ENCODE results near the gene C1orf74. TPM values are rescaled to one million over a fixed set of nuclear protein-coding genes. Genes with fewer than 3 reads are reported as not detected.

The C1orf74 gene
- polyA plus RNA-seq, 6 donors from 2014 or later, result 0.45 to 1.9 (median 0.66) TPM

- peak overlapping the region in 1 of 8 donors; percentile 22 for H3K4me3 Mint-ChIP-seq
- H3K4me1 Mint-ChIP-seq, result peaks cover 0 to 14% (median 13%) of the 10 kb centered on the region in 3 donors
- H3K27ac Mint-ChIP-seq, result no peak overlapping the region
- ATAC-seq (ENCODE audit: low read depth in 2 of 2) (no peak), DNase-seq (no peak)
- H3K9me3 Mint-ChIP-seq, result no peaks in the 10 kb centered on the region
- H3K27me3 Mint-ChIP-seq, result no peaks in the 10 kb centered on the region
- H3K36me3 Mint-ChIP-seq, result peaks cover 30 to 35% of the 10 kb centered on the region in 2 donors
Measured at GRCh38 chr1:209777587-209777986, 6.8 kb downstream of the C1orf74 start.

GRCh38 chr1:209775678-209776077, 8.7 kb downstream of the C1orf74 start:
- Mint-ChIP-seq H3K4me3 (peak overlapping the region in 7 of 8 donors; percentile 13 to 85 (median 68)), H3K4me1 (peaks cover 0 to 11% (median 8%) of the 10 kb centered on the region in 3 donors), H3K36me3 (peaks cover 24 to 31% of the 10 kb centered on the region in 2 donors), H3K27ac (peak overlapping the region in 3 of 6 donors; percentile 24 to 95 (median 44)), H3K27me3 (no peaks in the 10 kb centered on the region), H3K9me3 (no peaks in the 10 kb centered on the region)
- no peak for DNase-seq
- peak in 1 of 2 donors; percentile 30 for ATAC-seq (ENCODE audit: low read depth in 2 of 2)

- H3K27ac Mint-ChIP-seq, result peak overlapping the region in 5 of 6 donors; percentile 49 to 91 (median 79)
- peak; percentile 80 to 88 for ATAC-seq (ENCODE audit: low read depth in 2 of 2)
- H3K36me3 Mint-ChIP-seq, result peaks cover 19 to 28% of the 10 kb centered on the region in 2 donors
- H3K4me1 Mint-ChIP-seq, result peaks cover 0 to 11% (median 10%) of the 10 kb centered on the region in 3 donors
- no peaks in the 10 kb centered on the region for H3K9me3 Mint-ChIP-seq
- H3K27me3 Mint-ChIP-seq, result no peaks in the 10 kb centered on the region
- peak; percentile 25 for DNase-seq
- H3K4me3 Mint-ChIP-seq, result peak overlapping the region in 7 of 8 donors; percentile 66 to 85 (median 75)
Measured at GRCh38 chr1:209774592-209774991, 9.8 kb downstream of the C1orf74 start.

- H3K4me1 Mint-ChIP-seq, result peaks cover 0 to 22% (median 20%) of the 10 kb centered on the region in 3 donors
- ATAC-seq (ENCODE audit: low read depth in 2 of 2) (no peak), DNase-seq (no peak)
- no peaks in the 10 kb centered on the region for H3K9me3 Mint-ChIP-seq
- H3K27me3 Mint-ChIP-seq, result no peaks in the 10 kb centered on the region
- no peak overlapping the region for H3K4me3 Mint-ChIP-seq
- H3K27ac Mint-ChIP-seq, result peak overlapping the region in 1 of 6 donors; percentile 31
- peaks cover 23 to 26% of the 10 kb centered on the region in 2 donors for H3K36me3 Mint-ChIP-seq
Measured at GRCh38 chr1:209772126-209772525, 12.2 kb downstream of the C1orf74 start.

- Mint-ChIP-seq H3K4me3 (no peak overlapping the region), H3K9me3 (no peaks in the 10 kb centered on the region), H3K36me3 (peaks cover 29 to 39% of the 10 kb centered on the region in 2 donors), H3K27me3 (no peaks in the 10 kb centered on the region), H3K27ac (no peak overlapping the region), H3K4me1 (peaks cover 10 to 35% (median 30%) of the 10 kb centered on the region in 3 donors)
- ATAC-seq (ENCODE audit: low read depth in 2 of 2), result no peak
- DNase-seq, result no peak
Measured at GRCh38 chr1:209770636-209771415, 13.5 kb downstream of the C1orf74 start.

- no peak for ATAC-seq (ENCODE audit: low read depth in 2 of 2)
- peaks cover 26 to 36% of the 10 kb centered on the region in 2 donors for H3K36me3 Mint-ChIP-seq
Measured at GRCh38 chr1:209769971-209770370, 14.4 kb downstream of the C1orf74 start.

GRCh38 chr1:209769171-209769904, 15.0 kb downstream of the C1orf74 start:
- Mint-ChIP-seq H3K27ac (peak overlapping the region in 1 of 6 donors; percentile 95), H3K27me3 (no peaks in the 10 kb centered on the region), H3K4me3 (no peak overlapping the region), H3K36me3 (peaks cover 20 to 35% of the 10 kb centered on the region in 2 donors), H3K4me1 (peaks cover 14 to 42% (median 38%) of the 10 kb centered on the region in 3 donors), H3K9me3 (no peaks in the 10 kb centered on the region)
- ATAC-seq (ENCODE audit: low read depth in 2 of 2), result peak; percentile 48 to 50
- DNase-seq, result peak; percentile 31

More at GRCh38 chr1:209769971-209770370, 14.4 kb downstream of the C1orf74 start:
- Mint-ChIP-seq H3K4me3 (no peak overlapping the region), H3K4me1 (peaks cover 12 to 39% (median 35%) of the 10 kb centered on the region in 3 donors), H3K27me3 (no peaks in the 10 kb centered on the region), H3K9me3 (no peaks in the 10 kb centered on the region), H3K27ac (no peak overlapping the region)
- DNase-seq, result no peak

- peak; percentile 45 for DNase-seq
- Mint-ChIP-seq H3K4me3 (no peak overlapping the region), H3K27me3 (no peaks in the 10 kb centered on the region), H3K4me1 (peaks cover 18 to 49% (median 41%) of the 10 kb centered on the region in 3 donors), H3K27ac (peak overlapping the region in 1 of 6 donors; percentile 91), H3K36me3 (peaks cover 22 to 44% of the 10 kb centered on the region in 2 donors), H3K9me3 (no peaks in the 10 kb centered on the region)
- ATAC-seq (ENCODE audit: low read depth in 2 of 2), result peak; percentile 91
Measured at GRCh38 chr1:209768354-209768774, 16.0 kb downstream of the C1orf74 start.

GRCh38 chr1:209767706-209768105, 16.7 kb downstream of the C1orf74 start:
- Mint-ChIP-seq H3K27ac (peak overlapping the region in 1 of 6 donors; percentile 91), H3K4me1 (peaks cover 18 to 55% (median 47%) of the 10 kb centered on the region in 3 donors), H3K4me3 (no peak overlapping the region), H3K36me3 (peaks cover 24 to 50% of the 10 kb centered on the region in 2 donors), H3K9me3 (no peaks in the 10 kb centered on the region), H3K27me3 (no peaks in the 10 kb centered on the region)
- ATAC-seq (ENCODE audit: low read depth in 2 of 2), result no peak
- no peak for DNase-seq

- Mint-ChIP-seq H3K4me1 (peaks cover 18 to 61% (median 52%) of the 10 kb centered on the region in 3 donors), H3K27ac (peak overlapping the region in 3 of 6 donors; percentile 65 to 94 (median 70)), H3K9me3 (no peaks in the 10 kb centered on the region), H3K36me3 (peaks cover 27 to 56% of the 10 kb centered on the region in 2 donors), H3K4me3 (peak overlapping the region in 1 of 8 donors; percentile 44), H3K27me3 (no peaks in the 10 kb centered on the region)
- DNase-seq (no peak), ATAC-seq (ENCODE audit: low read depth in 2 of 2) (no peak)
Measured at GRCh38 chr1:209767096-209767495, 17.3 kb downstream of the C1orf74 start.

- H3K9me3 Mint-ChIP-seq, result no peaks in the 10 kb centered on the region
- no peaks in the 10 kb centered on the region for H3K27me3 Mint-ChIP-seq
- H3K4me3 Mint-ChIP-seq, result peak overlapping the region in 4 of 8 donors; percentile 40 to 56 (median 50)
- DNase-seq (no peak), ATAC-seq (ENCODE audit: low read depth in 2 of 2) (no peak)
- peaks cover 34 to 67% of the 10 kb centered on the region in 2 donors for H3K36me3 Mint-ChIP-seq
- peaks cover 20 to 72% (median 62%) of the 10 kb centered on the region in 3 donors for H3K4me1 Mint-ChIP-seq
- peak overlapping the region in 5 of 6 donors; percentile 20 to 93 (median 67) for H3K27ac Mint-ChIP-seq
Measured at GRCh38 chr1:209766051-209766450, 18.3 kb downstream of the C1orf74 start.

GRCh38 chr1:209761011-209761635, 23.2 kb downstream of the C1orf74 start:
- Mint-ChIP-seq H3K4me3 (peak overlapping the region in 6 of 8 donors; percentile 50 to 82 (median 63)), H3K36me3 (peaks cover 23 to 68% of the 10 kb centered on the region in 2 donors), H3K9me3 (no peaks in the 10 kb centered on the region), H3K4me1 (peaks cover 47 to 83% (median 81%) of the 10 kb centered on the region in 3 donors), H3K27ac (peak overlapping the region; percentile 7 to 92 (median 81)), H3K27me3 (no peaks in the 10 kb centered on the region)
- no peak for ATAC-seq (ENCODE audit: low read depth in 2 of 2)
- DNase-seq, result no peak

All from naive B cell (primary cell).